ENCODE measurements around the gene MEGF6. TPM values are rescaled to one million over a fixed set of nuclear protein-coding genes. Genes with fewer than 3 reads are reported as not detected.
"Not testable (repeated sequence)": the region's sequence is repeated elsewhere in the genome, so short reads cannot be mapped to it uniquely, and the experiment has no call there.

Gene MEGF6
- total and polyA plus RNA-seq, 2 experiments from 2014 or later = 11.6 to 21.9 TPM

- no peak for DNase-seq (ENCODE audit: low spot score)
- no peak overlapping the region for H3K4me2 ChIP-seq
- H2AFZ ChIP-seq = no peak overlapping the region
- no peaks in the 10 kb centered on the region for H3K9me2 ChIP-seq (replicated peaks; ENCODE audit: insufficient read depth)
- H3K36me3 ChIP-seq (replicated peaks; ENCODE audit: insufficient read depth, low read depth) = no peaks in the 10 kb centered on the region
- H3K4me1 ChIP-seq (ENCODE audit: insufficient read depth) = no peaks in the 10 kb centered on the region
- H3K4me3 ChIP-seq = no peak overlapping the region
- WGBS (ENCODE audit: low lambda C conversion rate, missing lambda C conversion rate) = 98% methylated on average over 7 of the region's 7 CpGs
- H3K9me3 ChIP-seq (ENCODE audit: low read depth) = no peaks in the 10 kb centered on the region
- no peaks in the 10 kb centered on the region for H3K27me3 ChIP-seq
- no peaks in the 10 kb centered on the region for H3K79me2 ChIP-seq
- H3K27ac ChIP-seq = no peak overlapping the region
- TF ChIP-seq EZH2 (IDR thresholded peaks at IDR 0.05; ENCODE audit: borderline replicate concordance) = no peak
- no peak for TF ChIP-seq EZH2phosphoT487 (IDR thresholded peaks at IDR 0.05; ENCODE audit: low read depth, severe bottlenecking, unreplicated experiment)
- TF ChIP-seq CTCF (IDR thresholded peaks at IDR 0.05; ENCODE audit: poor library complexity) = no peak
- no peaks in the 10 kb centered on the region for H4K20me1 ChIP-seq (ENCODE audit: insufficient read depth, poor library complexity, severe bottlenecking)
These were observed 26.4 kb downstream of the MEGF6 start for GRCh38 chr1:3584915-3585314.

- H3K36me3 ChIP-seq (replicated peaks; ENCODE audit: insufficient read depth, low read depth); H3K9me2 ChIP-seq (replicated peaks; ENCODE audit: insufficient read depth); DNase-seq (ENCODE audit: low spot score); H3K9me3 ChIP-seq (ENCODE audit: low read depth); H3K79me2 ChIP-seq; H2AFZ ChIP-seq; H3K27ac ChIP-seq; H3K4me3 ChIP-seq; H3K4me2 ChIP-seq; H3K27me3 ChIP-seq; H4K20me1 ChIP-seq (ENCODE audit: insufficient read depth, poor library complexity, severe bottlenecking); H3K4me1 ChIP-seq (ENCODE audit: insufficient read depth): not testable (repeated sequence)
- WGBS (ENCODE audit: low lambda C conversion rate, missing lambda C conversion rate) = 82% methylated on average over 15 of the region's 21 CpGs
These were observed 27.6 kb downstream of the MEGF6 start for GRCh38 chr1:3583751-3584150.

- no peaks in the 10 kb centered on the region for H3K9me3 ChIP-seq (ENCODE audit: low read depth)
- H3K9me2 ChIP-seq (replicated peaks; ENCODE audit: insufficient read depth) = no peaks in the 10 kb centered on the region
- H3K27me3 ChIP-seq = no peaks in the 10 kb centered on the region
- H3K27ac ChIP-seq = no peak overlapping the region
- H2AFZ ChIP-seq = no peak overlapping the region
- no peak for TF ChIP-seq EZH2phosphoT487 (IDR thresholded peaks at IDR 0.05; ENCODE audit: low read depth, severe bottlenecking, unreplicated experiment)
- no peaks in the 10 kb centered on the region for H3K79me2 ChIP-seq
- H3K4me1 ChIP-seq (ENCODE audit: insufficient read depth) = no peaks in the 10 kb centered on the region
- H4K20me1 ChIP-seq (ENCODE audit: insufficient read depth, poor library complexity, severe bottlenecking) = no peaks in the 10 kb centered on the region
- no peak for DNase-seq (ENCODE audit: low spot score)
- H3K4me2 ChIP-seq = no peak overlapping the region
- no peaks in the 10 kb centered on the region for H3K36me3 ChIP-seq (replicated peaks; ENCODE audit: insufficient read depth, low read depth)
- WGBS (ENCODE audit: low lambda C conversion rate, missing lambda C conversion rate) = 77% methylated on average over 14 of the region's 16 CpGs
- H3K4me3 ChIP-seq = no peak overlapping the region
These were observed 29.8 kb downstream of the MEGF6 start for GRCh38 chr1:3581296-3582036.

- Histone ChIP-seq H3K4me3 (no peak overlapping the region), H3K79me2 (no peaks in the 10 kb centered on the region), H3K4me1 (ENCODE audit: insufficient read depth) (no peaks in the 10 kb centered on the region), H3K4me2 (no peak overlapping the region), H3K9me2 (replicated peaks; ENCODE audit: insufficient read depth) (no peaks in the 10 kb centered on the region), H3K9me3 (ENCODE audit: low read depth) (no peaks in the 10 kb centered on the region), H3K27ac (no peak overlapping the region), H2AFZ (no peak overlapping the region), H3K27me3 (no peaks in the 10 kb centered on the region), H3K36me3 (replicated peaks; ENCODE audit: insufficient read depth, low read depth) (no peaks in the 10 kb centered on the region), H4K20me1 (ENCODE audit: insufficient read depth, poor library complexity, severe bottlenecking) (no peaks in the 10 kb centered on the region)
- WGBS (ENCODE audit: low lambda C conversion rate, missing lambda C conversion rate) = 93% methylated on average over 4 of the region's 9 CpGs
- TF ChIP-seq EZH2 (IDR thresholded peaks at IDR 0.05; ENCODE audit: borderline replicate concordance) (no peak), EZH2phosphoT487 (IDR thresholded peaks at IDR 0.05; ENCODE audit: low read depth, severe bottlenecking, unreplicated experiment) (no peak), CTCF (IDR thresholded peaks at IDR 0.05; ENCODE audit: poor library complexity) (no peak)
- DNase-seq (ENCODE audit: low spot score) = no peak
These were observed 31.1 kb downstream of the MEGF6 start for GRCh38 chr1:3580231-3580630.

All from hepatocyte (in vitro differentiated cells).